AG04450 (cell line): ENCODE data around the gene PCDHB16. TPM values are rescaled to one million over a fixed set of nuclear protein-coding genes. Genes with fewer than 3 reads are reported as not detected.
A peak's percentile ranks its signal among the peaks of the same experiment; 100 is the strongest.
"Not testable (repeated sequence)": the region's sequence is repeated elsewhere in the genome, so short reads cannot be mapped to it uniquely, and the experiment has no call there.

ENCODE experiments used
- CTCF ChIA-PET: fragments of 300-600, 350-600 bp; formaldehyde crosslinking; extraction: SDS; loops from one replicate; lab custom pipeline; 2022; ENCODE audit warnings: antibody characterized with exemption, inconsistent platforms; lab: Charles Lee
- POLR2A ChIA-PET: fragments of 350-600 bp; formaldehyde crosslinking; extraction: SDS; loops from one replicate; lab custom pipeline; 2021; ENCODE audit warnings: antibody characterized with exemption, inconsistent platforms; lab: Yijun Ruan, JAX
- DNase-seq: peaks from one replicate; pipeline ENCODE4 v3.0.0-alpha.2; 2011; ENCODE audit warnings: low read depth, low spot score
- H3K27ac ChIP-seq: one replicate; pipeline ENCODE4 v1.5.1; 2012; ENCODE audit warnings: low read depth, low read length, control low read depth
- H3K27me3 ChIP-seq: one replicate; pipeline ENCODE4 v1.6.0; 2012; ENCODE audit warnings: low read length; ENCODE audit not compliant: control insufficient read depth, insufficient read depth
- H3K4me3 ChIP-seq: 2 replicates; pipeline ENCODE4 v1.5.1; 2011; ENCODE audit warnings: mild to moderate bottlenecking, low read depth, low read length, control low read depth
- H3K9me3 ChIP-seq: 2 replicates; pipeline ENCODE4 v1.5.1; 2012; ENCODE audit warnings: low read length; ENCODE audit not compliant: control insufficient read depth, insufficient read depth
- CTCF ChIP-seq: IDR thresholded peaks from 2 replicates; pipeline ENCODE4 v1.5.1; 2011; ENCODE audit warnings: low read depth, low read length, control low read depth, inconsistent platforms
- polyA plus RNA-seq: library from polyadenylated mRNA; depleted of rRNA; stranded (reverse); fragments of >200 nt; gene quantifications from 2 replicates; pipeline ENCODE4 v1.2.3, GENCODE V29; 2011; rRNA removed

The PCDHB16 gene
- polyA plus RNA-seq, 1 experiment: 0.45 TPM

- H3K27ac ChIP-seq, CTCF ChIA-PET, DNase-seq, H3K27me3 ChIP-seq, H3K4me3 ChIP-seq, POLR2A ChIA-PET: not testable (repeated sequence)
- H3K9me3 ChIP-seq: peaks cover 26% of the 10 kb centered on the region
These were observed 32.4 kb downstream of the PCDHB16 start for GRCh38 chr5:141214583-141214982.

DNA sequence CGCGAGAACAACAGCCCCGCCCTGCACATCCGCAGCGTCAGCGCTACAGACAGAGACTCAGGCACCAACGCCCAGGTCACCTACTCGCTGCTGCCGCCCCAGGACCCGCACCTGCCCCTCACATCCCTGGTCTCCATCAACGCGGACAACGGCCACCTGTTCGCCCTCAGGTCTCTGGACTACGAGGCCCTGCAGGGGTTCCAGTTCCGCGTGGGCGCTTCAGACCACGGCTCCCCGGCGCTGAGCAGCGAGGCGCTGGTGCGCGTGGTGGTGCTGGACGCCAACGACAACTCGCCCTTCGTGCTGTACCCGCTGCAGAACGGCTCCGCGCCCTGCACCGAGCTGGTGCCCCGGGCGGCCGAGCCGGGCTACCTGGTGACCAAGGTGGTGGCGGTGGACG is 33.3 kb downstream of the PCDHB16 start:
- H3K9me3 ChIP-seq: peaks cover 20% of the 10 kb centered on the region
- POLR2A ChIA-PET, CTCF ChIA-PET: not testable (repeated sequence)

GRCh38 chr5:141216035-141216434 is 33.8 kb downstream of the PCDHB16 start:
- CTCF ChIA-PET, H3K4me3 ChIP-seq, POLR2A ChIA-PET, DNase-seq, H3K27me3 ChIP-seq, H3K27ac ChIP-seq: not testable (repeated sequence)
- H3K9me3 ChIP-seq: peaks cover 16% of the 10 kb centered on the region

More for the DNA sequence above, 33.3 kb downstream of the PCDHB16 start:
- not testable (repeated sequence) for H3K4me3 ChIP-seq, H3K27ac ChIP-seq, H3K27me3 ChIP-seq, DNase-seq

DNA sequence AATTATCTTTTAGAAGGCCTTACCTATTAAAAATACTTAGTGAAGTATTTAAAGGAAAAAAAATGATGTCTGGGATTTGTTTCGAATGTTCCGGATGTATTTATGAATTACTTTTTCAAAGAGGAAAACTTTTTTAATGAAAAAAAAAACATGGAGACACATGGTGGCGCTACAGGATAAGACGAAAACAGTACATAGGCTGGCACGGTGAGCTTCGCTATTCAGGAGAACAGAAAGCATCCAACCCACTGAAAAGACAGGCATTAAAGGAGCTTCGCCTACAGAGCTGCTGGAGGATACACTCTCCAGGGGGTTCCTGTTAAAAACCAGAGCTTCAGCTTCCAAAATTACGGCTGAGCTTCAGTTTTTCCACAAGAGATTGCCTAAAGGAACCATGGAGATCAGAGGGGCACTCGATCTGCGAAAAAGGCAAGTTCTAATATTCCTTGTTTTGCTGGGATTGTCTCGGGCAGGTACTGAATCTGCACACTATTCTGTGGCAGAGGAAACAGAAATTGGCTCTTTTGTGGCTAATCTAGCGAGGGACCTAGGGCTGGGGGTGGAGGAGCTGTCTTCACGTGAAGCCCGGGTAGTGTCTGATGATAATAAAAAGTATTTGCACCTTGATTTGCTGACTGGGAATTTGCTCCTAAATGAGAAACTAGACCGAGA is 41.1 kb downstream of the PCDHB16 start, which contains the start of gene PCDHB14:
Gene PCDHB14 (plus strand): TSS at position 232 of the 672 bp plus-strand sequence. CDS start 163 bp downstream, at position 395.
- no peak for DNase-seq
- Histone ChIP-seq H3K9me3 (peaks cover 21% of the 10 kb centered on the region), H3K27ac (no peak within 1 kb of the TSS), H3K27me3 (no peaks in the 10 kb centered on the region), H3K4me3 (peak within 1 kb of the TSS; percentile 33)
- no peak for TF ChIP-seq CTCF
- ChIA-PET CTCF (interaction anchor here (0.9 to 2.7 kb wide), 12 partner anchors 11 to 344 kb away, joined by 3 to 66 read pairs (median 5); partner anchors contain the start of genes PCDHB10, PCDHGB3 and TAF7), POLR2A (no interaction called here)

DNA sequence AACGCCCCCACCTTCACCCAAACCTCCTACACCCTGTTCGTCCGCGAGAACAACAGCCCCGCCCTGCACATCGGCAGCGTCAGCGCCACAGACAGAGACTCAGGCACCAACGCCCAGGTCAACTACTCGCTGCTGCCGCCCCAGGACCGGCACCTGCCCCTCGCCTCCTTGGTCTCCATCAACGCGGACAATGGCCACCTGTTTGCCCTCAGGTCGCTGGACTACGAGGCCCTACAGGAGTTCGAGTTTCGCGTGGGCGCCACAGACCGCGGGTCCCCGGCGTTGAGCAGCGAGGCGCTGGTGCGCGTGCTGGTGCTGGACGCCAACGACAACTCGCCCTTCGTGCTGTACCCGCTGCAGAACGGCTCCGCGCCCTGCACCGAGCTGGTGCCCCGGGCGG is 42.7 kb downstream of the PCDHB16 start:
- H3K27ac ChIP-seq, CTCF ChIA-PET, POLR2A ChIA-PET, H3K4me3 ChIP-seq, DNase-seq, H3K27me3 ChIP-seq: not testable (repeated sequence)
- H3K9me3 ChIP-seq: peaks cover 16% of the 10 kb centered on the region

GRCh38 chr5:141225421-141225820 is 43.2 kb downstream of the PCDHB16 start:
- H3K27me3 ChIP-seq, CTCF ChIA-PET, H3K4me3 ChIP-seq, H3K27ac ChIP-seq, DNase-seq, POLR2A ChIA-PET: not testable (repeated sequence)
- H3K9me3 ChIP-seq: peaks cover 16% of the 10 kb centered on the region

DNA sequence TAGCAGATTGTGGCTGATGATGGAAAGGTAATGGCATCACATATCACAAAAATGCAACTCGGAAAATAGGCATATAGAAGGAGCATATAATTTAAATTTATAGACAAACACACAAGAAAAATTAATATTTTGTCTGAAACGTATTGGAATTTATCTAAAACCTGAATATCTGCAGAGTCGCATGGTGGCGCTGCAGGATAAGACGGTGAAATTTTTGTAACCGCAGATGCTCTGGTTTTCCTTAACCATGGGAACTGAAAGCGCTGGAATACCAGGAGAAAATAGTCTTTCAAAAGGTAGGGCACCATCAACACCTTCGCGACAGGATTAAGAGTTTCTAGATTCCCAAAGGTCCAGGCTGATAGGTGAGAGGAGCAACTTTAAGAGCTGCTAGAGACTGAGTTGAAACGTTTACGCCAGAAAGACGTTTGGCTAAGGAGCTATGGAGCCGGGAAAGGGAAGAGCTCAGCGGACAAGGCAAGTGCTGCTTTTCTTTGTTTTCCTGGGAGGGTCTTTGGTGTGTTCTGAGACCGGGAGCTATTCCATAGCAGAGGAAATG is 52.0 kb downstream of the PCDHB16 start:
- Histone ChIP-seq H3K27me3 (no peaks in the 10 kb centered on the region), H3K27ac (no peak overlapping the region), H3K4me3 (peak overlapping the region; percentile 21), H3K9me3 (peaks cover 19% of the 10 kb centered on the region)
- DNase-seq: no peak
- POLR2A ChIA-PET: no interaction called here
- CTCF ChIA-PET: interaction anchor here (0.6 to 2.3 kb wide), 7 partner anchors 10 to 334 kb away, joined by 3 to 17 read pairs (median 3); partner anchors contain the start of gene PCDHGA10
- TF ChIP-seq CTCF: no peak

Other genes starting within 250 kb of the PCDHB16 start
- gene PCDHAC2, start 215.9 kb upstream of the PCDHB16 start, polyA plus RNA-seq: not detected in 2 replicates
- not detected in 2 replicates for gene PCDHB1, start 131.0 kb upstream of the PCDHB16 start, polyA plus RNA-seq
- gene PCDHB2, start 87.8 kb upstream of the PCDHB16 start, polyA plus RNA-seq: 0.86 and 1.1 TPM in 2 replicates
- 0.12 and 0.15 TPM in 2 replicates for gene PCDHB3, start 81.9 kb upstream of the PCDHB16 start, polyA plus RNA-seq
- 0.04 and 0.06 TPM in 2 replicates for gene PCDHB4, start 60.6 kb upstream of the PCDHB16 start, polyA plus RNA-seq
- 0.68 and 0.72 TPM in 2 replicates for gene PCDHB5, start 47.2 kb upstream of the PCDHB16 start, polyA plus RNA-seq
- 0.21 TPM in 2 replicates for gene PCDHB6, start 32.3 kb upstream of the PCDHB16 start, polyA plus RNA-seq
- gene PCDHB7, start 9.7 kb upstream of the PCDHB16 start, polyA plus RNA-seq: 0.61 and 0.62 TPM in 2 replicates
- gene PCDHB8, start 4.6 kb upstream of the PCDHB16 start, polyA plus RNA-seq: 0.20 and 0.25 TPM in 2 replicates
- gene PCDHB9, start 4.8 kb downstream of the PCDHB16 start, polyA plus RNA-seq: 0.22 and 0.45 TPM in 2 replicates
- gene PCDHB10, start 10.0 kb downstream of the PCDHB16 start, polyA plus RNA-seq: 0.45 and 0.74 TPM in 2 replicates
- 0.16 and 0.25 TPM in 2 replicates for gene PCDHB11, start 17.2 kb downstream of the PCDHB16 start, polyA plus RNA-seq
- 0.32 and 0.40 TPM in 2 replicates for gene PCDHB12, start 26.3 kb downstream of the PCDHB16 start, polyA plus RNA-seq
- gene PCDHB13, start 31.5 kb downstream of the PCDHB16 start, polyA plus RNA-seq: 0.60 and 0.73 TPM in 2 replicates
- gene PCDHB14, start 41.0 kb downstream of the PCDHB16 start, polyA plus RNA-seq: 0.98 and 1.1 TPM in 2 replicates
- gene PCDHB15, start 63.0 kb downstream of the PCDHB16 start, polyA plus RNA-seq: 0.88 and 0.93 TPM in 2 replicates
- not detected in 2 replicates for gene SLC25A2, start 121.7 kb downstream of the PCDHB16 start, polyA plus RNA-seq
- 60.3 and 71.0 TPM in 2 replicates for gene TAF7, start 138.4 kb downstream of the PCDHB16 start, polyA plus RNA-seq
- gene PCDHGA1, start 148.1 kb downstream of the PCDHB16 start, polyA plus RNA-seq: 1.9 and 2.2 TPM in 2 replicates
- gene PCDHGA2, start 156.4 kb downstream of the PCDHB16 start, polyA plus RNA-seq: 6.1 and 6.3 TPM in 2 replicates
- 0.92 and 1.2 TPM in 2 replicates for gene PCDHGA3, start 161.4 kb downstream of the PCDHB16 start, polyA plus RNA-seq
- 3.2 TPM in 2 replicates for gene PCDHGB1, start 167.7 kb downstream of the PCDHB16 start, polyA plus RNA-seq
- 6.3 and 7.6 TPM in 2 replicates for gene PCDHGA4, start 172.6 kb downstream of the PCDHB16 start, polyA plus RNA-seq
- 4.6 and 4.8 TPM in 2 replicates for gene PCDHGB2, start 177.6 kb downstream of the PCDHB16 start, polyA plus RNA-seq
- 1.4 and 1.8 TPM in 2 replicates for gene PCDHGA5, start 181.8 kb downstream of the PCDHB16 start, polyA plus RNA-seq
- gene PCDHGB3, start 187.9 kb downstream of the PCDHB16 start, polyA plus RNA-seq: 3.6 and 4.3 TPM in 2 replicates
- 4.7 and 4.8 TPM in 2 replicates for gene PCDHGA6, start 191.5 kb downstream of the PCDHB16 start, polyA plus RNA-seq
- gene PCDHGA7, start 200.4 kb downstream of the PCDHB16 start, polyA plus RNA-seq: 2.7 TPM in 2 replicates
- 10.3 and 10.9 TPM in 2 replicates for gene PCDHGB4, start 205.3 kb downstream of the PCDHB16 start, polyA plus RNA-seq
- 0.93 and 1.1 TPM in 2 replicates for gene PCDHGA8, start 210.2 kb downstream of the PCDHB16 start, polyA plus RNA-seq
- gene PCDHGB5, start 215.6 kb downstream of the PCDHB16 start, polyA plus RNA-seq: 12.5 TPM in 2 replicates
- 6.4 and 8.0 TPM in 2 replicates for gene PCDHGA9, start 220.4 kb downstream of the PCDHB16 start, polyA plus RNA-seq
- 3.3 and 3.8 TPM in 2 replicates for gene PCDHGB6, start 225.6 kb downstream of the PCDHB16 start, polyA plus RNA-seq
- 9.2 and 11.7 TPM in 2 replicates for gene PCDHGA10, start 230.6 kb downstream of the PCDHB16 start, polyA plus RNA-seq
- gene PCDHGB7, start 235.3 kb downstream of the PCDHB16 start, polyA plus RNA-seq: 16.2 and 17.0 TPM in 2 replicates
- 7.5 and 7.7 TPM in 2 replicates for gene PCDHGA11, start 238.7 kb downstream of the PCDHB16 start, polyA plus RNA-seq
- 3.4 and 4.3 TPM in 2 replicates for gene PCDHGA12, start 248.1 kb downstream of the PCDHB16 start, polyA plus RNA-seq